Skeletal muscle satellite cell (primary cell): Measurements from ENCODE around the gene COL25A1.

Experiments used
- H3K27me3 ChIP-seq: 2 replicates; pipeline ENCODE4 v1.7.0; 2013; ENCODE audit warnings: low read length; ENCODE audit not compliant: control insufficient read depth, insufficient read depth
- H3K36me3 ChIP-seq: 2 replicates; pipeline ENCODE4 v1.7.0; 2013; ENCODE audit warnings: mild to moderate bottlenecking, control low read depth, low read length; ENCODE audit not compliant: insufficient read depth
- H3K4me1 ChIP-seq: 2 replicates; pipeline ENCODE4 v1.7.0; 2013; ENCODE audit warnings: low read length; ENCODE audit not compliant: control insufficient read depth, insufficient read depth
- H3K4me2 ChIP-seq: 2 replicates; pipeline ENCODE4 v1.7.0; 2013; ENCODE audit warnings: mild to moderate bottlenecking, low read length
- H3K4me3 ChIP-seq: 2 replicates; pipeline ENCODE4 v1.7.0; 2013; ENCODE audit warnings: low read length
- H3K9ac ChIP-seq: 2 replicates; pipeline ENCODE4 v1.7.0; 2013; ENCODE audit warnings: mild to moderate bottlenecking, low read depth, low read length, moderate library complexity
- H3K9me3 ChIP-seq: replicated peaks from 2 replicates; pipeline ENCODE4 v1.7.0; 2013; ENCODE audit warnings: mild to moderate bottlenecking, control low read depth, low read length

The COL25A1 gene

DNA sequence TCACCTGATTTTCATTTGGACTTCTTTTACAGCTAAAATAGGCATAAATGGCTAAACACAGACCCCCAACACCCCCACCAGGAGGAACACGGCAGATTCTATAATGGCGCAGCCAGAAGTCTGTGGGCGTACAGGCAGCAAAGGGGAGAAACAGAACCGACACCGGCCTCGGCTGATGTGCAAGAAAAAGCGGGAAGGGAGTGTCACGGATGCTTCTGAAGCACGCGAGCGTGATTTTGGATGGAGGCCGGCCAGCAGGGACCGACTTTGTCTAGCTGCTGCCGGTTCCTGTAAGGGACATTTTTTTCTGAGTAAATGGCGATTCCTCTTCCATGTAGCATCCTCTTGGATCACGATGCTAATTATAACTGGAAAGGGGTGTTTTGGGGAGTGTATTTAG, 514.7 kb downstream of the COL25A1 start:
- no peaks in the 10 kb centered on the region for H3K4me1 ChIP-seq
- H3K9me3 ChIP-seq = no peaks in the 10 kb centered on the region
- no peaks in the 10 kb centered on the region for H3K36me3 ChIP-seq
- H3K27me3 ChIP-seq = peaks cover 3% of the 10 kb centered on the region
- H3K4me2 ChIP-seq = no peak overlapping the region
- no peak overlapping the region for H3K9ac ChIP-seq
- H3K4me3 ChIP-seq = no peak overlapping the region

DNA sequence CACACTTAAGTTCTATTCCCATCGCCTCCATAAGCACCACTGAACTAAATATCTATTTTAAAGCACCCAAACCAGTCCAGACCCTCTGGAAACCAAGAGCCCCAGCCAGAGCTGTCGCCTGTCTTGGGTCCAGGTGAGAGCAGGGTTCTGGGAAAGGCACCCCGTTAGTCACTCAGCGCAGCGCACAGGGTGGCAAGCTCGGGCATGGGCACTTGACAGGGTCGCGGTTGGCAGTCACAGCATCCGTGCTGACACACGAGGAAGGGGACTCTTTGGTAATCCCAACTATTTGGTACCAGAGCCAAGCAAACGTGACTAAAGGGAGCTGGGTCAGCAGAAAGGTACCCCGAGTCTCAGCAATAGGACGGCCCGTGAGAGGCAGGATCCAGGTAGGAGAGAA, 515.4 kb downstream of the COL25A1 start:
- no peak overlapping the region for H3K4me2 ChIP-seq
- H3K36me3 ChIP-seq = no peaks in the 10 kb centered on the region
- H3K4me3 ChIP-seq = no peak overlapping the region
- no peaks in the 10 kb centered on the region for H3K9me3 ChIP-seq
- H3K9ac ChIP-seq = no peak overlapping the region
- H3K27me3 ChIP-seq = peaks cover 3% of the 10 kb centered on the region
- no peaks in the 10 kb centered on the region for H3K4me1 ChIP-seq

DNA sequence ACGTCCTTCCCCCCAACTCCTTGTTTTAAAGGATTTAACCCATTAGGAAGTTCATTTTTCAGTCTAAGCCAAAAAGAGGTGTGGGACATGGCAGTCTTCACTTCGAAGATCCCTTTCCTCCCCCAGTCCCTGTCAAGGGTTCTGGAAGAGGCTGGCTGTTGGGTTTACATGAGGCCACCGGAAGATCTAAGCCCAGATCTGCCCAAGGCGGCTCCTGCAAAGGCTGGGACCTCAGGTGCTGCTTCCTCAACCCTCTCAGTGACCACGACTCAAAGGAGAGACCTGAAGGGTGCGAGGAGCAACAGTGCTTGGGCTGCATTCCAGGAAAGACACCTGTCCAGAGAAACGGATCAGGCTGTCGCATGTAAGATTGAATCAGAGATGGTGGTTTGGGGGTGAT, 516.1 kb downstream of the COL25A1 start:
- no peaks in the 10 kb centered on the region for H3K4me1 ChIP-seq
- no peak overlapping the region for H3K4me3 ChIP-seq
- no peak overlapping the region for H3K4me2 ChIP-seq
- peaks cover 3% of the 10 kb centered on the region for H3K27me3 ChIP-seq
- no peaks in the 10 kb centered on the region for H3K36me3 ChIP-seq
- no peaks in the 10 kb centered on the region for H3K9me3 ChIP-seq
- no peak overlapping the region for H3K9ac ChIP-seq

DNA sequence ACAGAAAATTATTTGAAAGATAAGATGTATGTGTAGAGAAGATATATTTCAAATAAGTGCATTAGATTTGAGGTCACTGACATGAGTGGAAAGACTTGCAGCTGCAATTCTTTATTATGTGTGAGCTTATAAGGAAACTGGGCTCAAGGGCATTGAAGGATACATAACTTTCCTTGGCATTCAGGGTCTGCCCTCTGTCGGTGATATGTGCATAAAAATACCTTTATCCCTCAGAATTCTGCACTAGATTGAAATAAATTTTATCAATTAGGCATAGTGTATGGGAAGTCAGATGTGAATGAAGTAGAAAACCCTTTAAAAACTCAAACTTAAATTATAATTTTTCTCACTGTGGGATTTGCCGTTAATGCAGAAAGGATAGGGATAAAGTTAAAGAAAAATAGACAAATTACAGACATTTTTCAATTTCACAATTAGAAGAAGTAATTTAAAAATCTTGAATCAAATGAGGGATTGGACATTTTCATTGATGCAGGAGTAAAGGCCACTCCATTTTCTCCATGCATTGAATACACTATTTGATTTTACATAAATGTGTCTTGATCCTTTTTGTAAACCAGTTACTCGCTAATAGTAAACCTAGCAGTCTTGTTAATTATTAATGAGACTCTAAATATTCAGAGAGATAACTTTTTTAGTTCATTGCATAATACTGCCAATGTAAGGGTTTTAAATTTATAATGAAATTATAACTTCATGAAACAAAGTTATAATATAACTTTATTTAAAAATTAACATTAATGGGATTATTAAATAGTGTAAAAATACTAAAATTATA, 518.6 kb downstream of the COL25A1 start:
- H3K27me3 ChIP-seq = peaks cover 3% of the 10 kb centered on the region
- no peaks in the 10 kb centered on the region for H3K9me3 ChIP-seq
- no peaks in the 10 kb centered on the region for H3K4me1 ChIP-seq
- H3K9ac ChIP-seq = no peak overlapping the region
- no peaks in the 10 kb centered on the region for H3K36me3 ChIP-seq
- H3K4me2 ChIP-seq = no peak overlapping the region
- no peak overlapping the region for H3K4me3 ChIP-seq

DNA sequence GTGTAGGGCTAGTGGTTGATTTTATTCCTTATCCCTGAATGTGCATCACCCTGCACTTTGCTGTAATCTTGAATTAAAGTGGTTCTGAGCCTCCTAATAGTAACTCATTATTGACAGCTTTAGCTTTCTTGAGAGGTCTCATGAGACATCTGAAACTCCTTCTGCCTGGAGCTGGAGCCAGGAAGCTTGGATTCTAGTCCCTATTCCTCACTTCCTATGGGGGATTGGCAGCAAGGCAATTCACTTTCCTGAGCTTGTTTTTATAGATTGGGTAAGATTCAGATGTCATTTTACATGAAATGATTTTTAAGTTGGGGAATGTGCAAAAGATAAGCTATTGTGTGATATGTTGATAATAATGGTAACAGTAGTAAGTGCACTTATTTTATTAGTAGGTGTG, 522.5 kb downstream of the COL25A1 start:
- H3K36me3 ChIP-seq = no peaks in the 10 kb centered on the region

DNA sequence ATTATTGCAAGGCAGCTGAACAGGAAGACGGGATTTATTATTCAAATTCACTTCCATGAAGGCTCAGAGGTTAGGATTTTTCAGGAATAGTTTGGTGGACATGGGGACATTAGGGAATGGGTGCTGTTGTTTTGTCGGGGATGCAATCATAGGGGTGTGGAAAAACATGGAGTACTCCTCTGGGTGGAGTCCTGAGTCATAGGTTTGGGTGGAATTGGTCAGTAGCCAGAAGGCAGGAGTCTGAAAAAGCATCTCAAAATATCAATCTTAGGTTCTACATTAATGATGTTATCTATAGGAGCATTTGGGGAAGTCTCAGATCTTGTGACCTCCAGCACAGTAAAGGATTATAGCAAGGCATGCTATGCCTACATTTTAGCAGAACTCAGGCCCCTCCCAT, 525.1 kb downstream of the COL25A1 start:
- H3K36me3 ChIP-seq = no peaks in the 10 kb centered on the region
- H3K9me3 ChIP-seq = no peaks in the 10 kb centered on the region
- H3K4me1 ChIP-seq = no peaks in the 10 kb centered on the region
- H3K4me2 ChIP-seq = no peak overlapping the region
- H3K27me3 ChIP-seq = no peaks in the 10 kb centered on the region
- no peak overlapping the region for H3K9ac ChIP-seq
- H3K4me3 ChIP-seq = no peak overlapping the region

More for the DNA sequence above, 522.5 kb downstream of the COL25A1 start:
- Histone ChIP-seq H3K9me3 (no peaks in the 10 kb centered on the region), H3K4me1 (no peaks in the 10 kb centered on the region), H3K9ac (no peak overlapping the region), H3K27me3 (no peaks in the 10 kb centered on the region), H3K4me3 (no peak overlapping the region), H3K4me2 (no peak overlapping the region)

DNA sequence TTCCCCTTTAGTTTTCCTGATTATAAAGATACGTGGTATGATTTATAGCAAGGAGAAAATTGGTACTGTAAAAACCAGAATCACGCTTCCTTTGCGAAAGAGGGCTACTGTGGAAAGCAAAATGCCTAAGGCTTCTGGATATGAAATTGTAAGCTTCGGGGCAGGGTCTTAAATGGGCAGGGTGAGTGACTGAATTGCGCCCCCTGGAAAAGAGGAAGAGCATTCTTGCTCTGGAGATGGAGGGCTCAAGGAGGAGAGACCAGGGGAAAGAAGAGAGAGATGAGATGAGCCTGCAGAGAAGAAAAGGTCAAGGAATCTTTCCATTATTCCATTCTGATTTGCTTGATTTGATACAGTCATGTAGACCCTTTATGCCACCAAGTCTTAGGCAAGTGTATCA, 526.5 kb downstream of the COL25A1 start:
- H3K4me3 ChIP-seq = no peak overlapping the region
- H3K9me3 ChIP-seq = no peaks in the 10 kb centered on the region
- no peak overlapping the region for H3K9ac ChIP-seq
- no peaks in the 10 kb centered on the region for H3K4me1 ChIP-seq
- no peaks in the 10 kb centered on the region for H3K36me3 ChIP-seq
- H3K4me2 ChIP-seq = no peak overlapping the region
- no peaks in the 10 kb centered on the region for H3K27me3 ChIP-seq

DNA sequence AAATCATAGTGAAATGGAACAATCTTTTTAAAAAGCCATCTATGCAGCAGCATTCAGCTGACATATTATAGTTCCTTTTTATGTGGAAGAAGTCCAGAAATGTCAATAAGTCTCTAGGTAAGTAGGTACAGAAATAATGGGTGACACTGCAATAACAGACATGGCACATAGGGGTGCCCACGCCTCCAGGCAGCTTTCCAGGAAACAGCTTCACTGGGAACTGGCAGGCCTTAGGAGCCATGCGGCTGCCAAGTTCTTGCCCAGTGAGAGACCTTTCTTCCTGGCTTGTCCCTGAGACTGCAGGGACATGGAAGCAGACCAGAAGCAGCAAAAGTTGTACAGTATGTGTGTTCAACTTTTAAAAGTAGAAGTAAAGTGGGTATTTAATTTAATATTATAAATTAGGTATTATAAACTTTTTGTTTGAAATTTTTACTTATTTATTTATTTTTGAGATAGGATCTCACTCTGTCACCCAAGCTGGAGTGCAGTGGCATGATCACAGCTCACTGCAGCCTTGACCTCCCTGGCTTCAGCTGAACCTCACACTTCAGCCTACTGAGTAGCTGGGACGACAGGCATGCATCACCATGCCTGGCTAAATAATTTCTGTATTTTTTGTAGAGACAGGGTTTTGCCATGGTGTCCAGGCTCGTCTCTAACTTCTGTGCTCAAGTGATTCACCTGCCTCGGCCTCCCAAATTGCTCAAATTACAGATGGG, 527.5 kb downstream of the COL25A1 start:
- Histone ChIP-seq H3K27me3 (peaks cover 4% of the 10 kb centered on the region), H3K4me3 (no peak overlapping the region), H3K9me3 (no peaks in the 10 kb centered on the region)

DNA sequence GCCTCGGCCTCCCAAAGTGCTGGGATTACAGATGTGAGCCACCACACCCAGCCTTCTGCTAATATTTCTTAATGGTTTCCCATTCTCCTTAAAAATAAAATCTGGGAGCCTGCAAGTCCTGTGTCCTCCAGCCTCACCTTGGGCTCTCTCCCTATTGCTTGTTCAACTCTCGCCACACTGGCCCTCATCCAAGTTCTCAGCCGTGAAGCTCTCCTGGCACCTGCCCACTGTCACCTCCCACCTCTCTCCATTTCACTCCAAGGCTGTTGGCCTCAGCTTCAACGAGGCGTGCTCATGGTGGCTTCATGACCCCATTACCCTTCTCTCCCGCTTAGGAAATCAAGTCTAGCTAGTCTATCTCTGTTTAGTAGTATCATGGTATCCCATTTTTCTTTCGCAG, 530.1 kb downstream of the COL25A1 start:
- Histone ChIP-seq H3K27me3 (peaks cover 4% of the 10 kb centered on the region), H3K36me3 (no peaks in the 10 kb centered on the region)

More for the DNA sequence above, 527.5 kb downstream of the COL25A1 start:
- no peak overlapping the region for H3K4me2 ChIP-seq
- H3K36me3 ChIP-seq = no peaks in the 10 kb centered on the region
- no peak overlapping the region for H3K9ac ChIP-seq
- H3K4me1 ChIP-seq = no peaks in the 10 kb centered on the region

DNA sequence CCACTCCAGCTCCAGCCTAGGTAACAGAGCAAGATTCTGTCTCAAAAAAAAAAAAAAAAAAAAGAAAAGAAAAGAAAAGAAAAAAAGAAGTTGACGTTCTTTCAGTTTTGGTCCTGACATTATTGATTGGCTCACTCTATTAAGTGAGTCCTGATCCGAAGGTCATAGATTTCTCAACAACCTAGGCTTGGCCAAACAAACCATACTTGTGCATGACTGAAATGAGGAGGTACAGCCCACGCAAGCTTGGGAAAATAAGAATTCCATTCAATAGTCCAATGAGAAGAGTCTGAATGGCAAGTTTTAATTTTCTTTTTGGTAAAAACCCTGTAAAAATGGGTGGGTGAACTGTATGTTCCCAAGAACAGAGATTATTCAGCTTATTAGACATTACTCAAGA, 536.4 kb downstream of the COL25A1 start:
- H3K27me3 ChIP-seq = peaks cover 29% of the 10 kb centered on the region
- H3K4me2 ChIP-seq = no peak overlapping the region
- no peak overlapping the region for H3K4me3 ChIP-seq
- no peak overlapping the region for H3K9ac ChIP-seq
- H3K4me1 ChIP-seq = peaks cover 6% of the 10 kb centered on the region
- H3K36me3 ChIP-seq = no peaks in the 10 kb centered on the region
- no peaks in the 10 kb centered on the region for H3K9me3 ChIP-seq

More for the DNA sequence above, 530.1 kb downstream of the COL25A1 start:
- Histone ChIP-seq H3K9ac (no peak overlapping the region), H3K4me3 (no peak overlapping the region), H3K4me1 (no peaks in the 10 kb centered on the region), H3K9me3 (no peaks in the 10 kb centered on the region), H3K4me2 (no peak overlapping the region)

DNA sequence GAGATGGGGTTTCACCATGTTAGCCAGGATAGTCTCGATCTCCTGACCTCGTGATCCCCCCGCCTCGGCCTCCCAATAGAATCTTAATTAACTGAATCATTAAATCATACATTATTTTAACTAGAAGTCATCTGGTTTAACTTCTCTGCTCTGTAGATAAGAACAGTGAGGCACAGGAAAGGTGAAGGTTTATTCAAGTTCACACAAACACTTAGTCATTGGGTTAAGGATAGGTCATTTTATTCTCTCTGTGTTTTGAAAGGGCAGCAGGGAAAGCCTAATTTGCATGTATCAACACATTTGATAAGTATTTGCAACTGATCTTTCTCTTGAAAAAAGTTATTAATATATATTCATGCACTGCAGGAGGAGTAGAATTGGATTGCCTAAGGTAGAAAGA, 538.5 kb downstream of the COL25A1 start:
- no peaks in the 10 kb centered on the region for H3K9me3 ChIP-seq
- H3K9ac ChIP-seq = no peak overlapping the region
- no peak overlapping the region for H3K4me2 ChIP-seq
- H3K4me1 ChIP-seq = peaks cover 6% of the 10 kb centered on the region
- H3K4me3 ChIP-seq = no peak overlapping the region
- peaks cover 28% of the 10 kb centered on the region for H3K27me3 ChIP-seq
- H3K36me3 ChIP-seq = no peaks in the 10 kb centered on the region

DNA sequence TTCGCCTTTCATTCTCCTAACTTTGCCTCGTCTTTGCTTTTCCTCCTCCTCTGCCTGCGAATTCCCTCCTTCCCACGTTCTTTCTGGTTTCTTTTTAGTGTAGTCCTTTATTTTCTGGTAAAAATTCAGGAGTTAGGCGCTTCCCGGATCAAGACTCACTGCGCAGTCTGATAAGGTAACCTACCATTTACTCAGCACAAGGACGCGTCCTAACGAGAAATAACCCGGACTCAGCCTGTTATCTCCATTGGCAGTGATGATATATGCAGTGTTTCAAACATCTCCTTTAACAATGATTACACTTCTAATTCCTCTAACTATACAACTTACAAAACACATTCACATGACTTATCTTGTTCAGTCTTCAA, 539.2 kb downstream of the COL25A1 start:
- Histone ChIP-seq H3K4me3 (peak overlapping the region; percentile 78), H3K9ac (no peak overlapping the region), H3K4me2 (peak overlapping the region; percentile 98), H3K9me3 (no peaks in the 10 kb centered on the region), H3K4me1 (peaks cover 6% of the 10 kb centered on the region), H3K36me3 (no peaks in the 10 kb centered on the region), H3K27me3 (peaks cover 28% of the 10 kb centered on the region)
